Left ventricle myocardium inferior (tissue), 1 donor: ENCODE results near the gene STK32C. TPM values are rescaled to one million over a fixed set of nuclear protein-coding genes. Genes with fewer than 3 reads are reported as not detected.

Source experiments
- DNase-seq: peaks from one replicate; pipeline ENCODE4 v3.0.0-alpha.2; 2020
- H3K27ac ChIP-seq: fragments of 200-600 bp; replicated peaks from 2 replicates; pipeline ENCODE4 v1.8.0; 2021
- H3K27me3 ChIP-seq: fragments of 200-600 bp; 2 replicates; pipeline ENCODE4 v1.8.0; 2021; ENCODE audit warnings: low read depth
- H3K36me3 ChIP-seq: fragments of 200-600 bp; 2 replicates; pipeline ENCODE4 v1.8.0; 2021
- H3K4me1 ChIP-seq: fragments of 200-600 bp; 2 replicates; pipeline ENCODE4 v1.8.0; 2021
- H3K4me3 ChIP-seq: fragments of 200-600 bp; 2 replicates; pipeline ENCODE4 v1.8.0; 2021; ENCODE audit warnings: mild to moderate bottlenecking, moderate library complexity
- H3K9me3 ChIP-seq: fragments of 200-600 bp; replicated peaks from 2 replicates; pipeline ENCODE4 v1.8.0; 2021
- intact Hi-C: fragments of 100-400 bp; cut with micrococcal nuclease; formaldehyde crosslinking; loops from one replicate; pipeline ENCODE4 v1.11.0; 2022
- total RNA-seq: library from RNA; stranded (reverse); fragmentation: NEBNext Ultra II Directional; extraction: Animal tissue kit (Norgen Biotek cat#: 25700); gene quantifications from one replicate; pipeline ENCODE4 v1.2.1, GENCODE V29; 2021
- TF ChIP-seq, protein P1 (sequence below): fragments of 200-600 bp; IDR thresholded peaks from 2 replicates; pipeline ENCODE4 v1.8.0; 2021; ENCODE audit warnings: antibody characterized with exemption, mild to moderate bottlenecking, borderline replicate concordance
- donor health status: DM: no; HTN: yes; CAD: no; lungs with severe emphysema.

The STK32C gene
- total RNA-seq, 1 donor from 2014 or later = 4.4 TPM

DNA sequence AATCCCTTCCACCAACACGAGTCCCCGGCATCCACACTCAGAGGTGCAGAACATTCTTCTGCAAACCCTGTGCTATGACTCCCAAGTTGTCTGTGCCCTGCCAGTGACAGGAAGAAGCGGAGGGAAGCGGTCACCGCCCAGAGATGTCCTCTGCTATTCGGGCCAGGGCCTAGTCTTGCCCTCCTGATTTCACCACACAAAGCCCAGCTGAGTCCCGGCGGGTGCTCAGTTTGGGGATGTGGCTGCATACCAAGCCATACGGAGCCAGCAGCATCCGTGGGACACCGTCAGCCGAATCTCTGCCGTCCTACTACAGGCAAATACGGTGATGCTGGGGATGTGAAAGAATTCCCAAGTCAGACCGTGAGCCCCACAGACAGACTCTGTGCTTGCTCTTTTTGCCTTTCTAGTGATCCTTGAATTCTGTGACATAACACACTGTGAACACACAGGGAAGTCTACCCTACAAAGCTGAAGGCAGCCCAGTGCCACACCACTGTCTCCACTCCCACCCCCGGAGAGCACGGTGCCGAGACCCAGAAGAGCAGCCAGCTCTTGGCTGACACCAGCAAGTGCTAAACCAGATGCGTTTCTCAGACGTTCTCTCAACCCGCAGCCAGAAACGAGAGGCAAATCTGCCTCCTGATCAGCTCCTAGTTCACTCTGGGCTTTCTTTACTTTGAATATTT lies 2.0 kb downstream of the STK32C start:
- no peak overlapping the region for H3K27ac ChIP-seq
- no peaks in the 10 kb centered on the region for H3K36me3 ChIP-seq
- no peaks in the 10 kb centered on the region for H3K27me3 ChIP-seq
- DNase-seq = no peak
- peaks cover 22% of the 10 kb centered on the region for H3K4me1 ChIP-seq
- H3K9me3 ChIP-seq = no peaks in the 10 kb centered on the region
- no peak overlapping the region for H3K4me3 ChIP-seq
- intact Hi-C loops = no loop called here
- TF ChIP-seq, protein P1, sequence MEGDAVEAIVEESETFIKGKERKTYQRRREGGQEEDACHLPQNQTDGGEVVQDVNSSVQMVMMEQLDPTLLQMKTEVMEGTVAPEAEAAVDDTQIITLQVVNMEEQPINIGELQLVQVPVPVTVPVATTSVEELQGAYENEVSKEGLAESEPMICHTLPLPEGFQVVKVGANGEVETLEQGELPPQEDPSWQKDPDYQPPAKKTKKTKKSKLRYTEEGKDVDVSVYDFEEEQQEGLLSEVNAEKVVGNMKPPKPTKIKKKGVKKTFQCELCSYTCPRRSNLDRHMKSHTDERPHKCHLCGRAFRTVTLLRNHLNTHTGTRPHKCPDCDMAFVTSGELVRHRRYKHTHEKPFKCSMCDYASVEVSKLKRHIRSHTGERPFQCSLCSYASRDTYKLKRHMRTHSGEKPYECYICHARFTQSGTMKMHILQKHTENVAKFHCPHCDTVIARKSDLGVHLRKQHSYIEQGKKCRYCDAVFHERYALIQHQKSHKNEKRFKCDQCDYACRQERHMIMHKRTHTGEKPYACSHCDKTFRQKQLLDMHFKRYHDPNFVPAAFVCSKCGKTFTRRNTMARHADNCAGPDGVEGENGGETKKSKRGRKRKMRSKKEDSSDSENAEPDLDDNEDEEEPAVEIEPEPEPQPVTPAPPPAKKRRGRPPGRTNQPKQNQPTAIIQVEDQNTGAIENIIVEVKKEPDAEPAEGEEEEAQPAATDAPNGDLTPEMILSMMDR = no peak

DNA sequence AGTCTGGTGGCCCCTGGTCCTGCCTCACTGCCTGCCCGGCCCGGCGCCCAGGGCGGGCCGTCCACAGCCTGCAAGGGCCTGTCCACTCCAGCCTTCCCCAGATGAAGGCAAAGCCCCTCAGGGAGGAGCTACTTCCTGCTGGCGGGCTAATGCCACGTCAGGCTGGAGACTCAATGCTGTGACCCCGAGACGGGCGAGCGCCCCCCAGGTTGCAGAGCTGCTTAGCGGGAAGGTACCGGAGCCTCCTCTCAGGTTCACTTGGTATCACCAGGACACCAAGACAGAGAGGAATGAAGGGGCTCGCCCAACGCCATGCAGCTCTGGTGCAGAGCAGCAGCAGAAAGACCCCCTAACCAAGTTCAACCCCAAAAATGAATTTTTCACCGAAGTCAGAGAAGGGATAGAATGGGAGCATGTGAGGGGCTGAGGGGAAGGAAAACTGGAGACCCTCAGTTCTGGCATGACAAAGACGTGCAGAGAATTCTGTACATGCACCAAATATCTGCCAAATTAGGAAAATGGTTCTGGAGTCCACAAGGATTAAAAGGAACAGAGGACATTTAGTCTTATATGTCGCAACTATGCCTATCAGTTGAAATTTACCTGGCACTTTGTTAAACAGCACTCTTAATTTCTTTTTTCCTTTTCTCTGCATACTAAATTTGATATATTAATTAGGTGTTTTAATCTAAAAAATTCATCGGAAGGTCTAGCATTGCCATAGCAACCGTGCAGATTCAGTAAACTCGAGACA lies 2.8 kb downstream of the STK32C start:
- no peak for DNase-seq
- intact Hi-C loops = no loop called here
- TF ChIP-seq, protein P1 = no peak

DNA sequence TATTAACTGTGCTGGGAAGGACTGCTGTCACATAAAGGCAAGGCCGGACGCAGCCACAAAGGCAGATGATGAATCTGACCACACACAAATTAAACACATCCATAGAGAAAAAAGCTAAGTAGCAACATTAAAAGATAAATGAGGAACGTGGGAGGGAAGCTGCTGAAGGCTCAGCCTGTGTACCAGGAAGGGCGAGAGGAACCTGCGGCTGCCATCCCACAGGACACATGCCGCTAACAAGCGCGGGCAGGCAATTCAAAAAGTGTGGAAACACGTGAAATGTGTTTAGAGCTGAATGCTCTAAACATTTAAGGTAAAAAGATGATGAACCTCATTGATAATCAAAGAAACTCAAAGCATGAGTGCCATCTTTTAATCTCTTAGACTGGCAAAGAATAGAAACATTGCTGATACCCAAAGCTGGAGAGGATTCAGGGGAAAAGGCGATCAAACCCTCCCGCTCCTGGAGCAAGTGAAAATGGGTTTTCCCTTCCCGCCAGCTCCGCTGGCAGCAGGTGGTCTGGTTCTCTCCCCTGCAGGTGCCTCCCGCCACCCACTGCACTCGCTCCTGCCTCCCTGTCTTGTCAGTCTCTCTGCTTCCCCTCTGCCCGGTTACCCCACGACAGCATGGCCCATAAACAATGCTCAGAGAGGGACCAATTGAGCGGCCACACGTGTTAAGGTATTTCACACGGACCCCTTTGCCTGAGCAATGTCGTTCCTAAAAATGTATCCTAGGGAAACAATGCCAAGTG lies 4.2 kb downstream of the STK32C start:
- H3K27me3 ChIP-seq = no peaks in the 10 kb centered on the region
- H3K27ac ChIP-seq = no peak overlapping the region
- peaks cover 16% of the 10 kb centered on the region for H3K4me1 ChIP-seq
- no peak overlapping the region for H3K4me3 ChIP-seq
- TF ChIP-seq, protein P1 = no peak
- H3K9me3 ChIP-seq = no peaks in the 10 kb centered on the region
- H3K36me3 ChIP-seq = no peaks in the 10 kb centered on the region
- intact Hi-C loops = no loop called here
- no peak for DNase-seq

More for the DNA sequence above, 2.8 kb downstream of the STK32C start:
- no peak overlapping the region for H3K27ac ChIP-seq
- H3K36me3 ChIP-seq = no peaks in the 10 kb centered on the region
- H3K27me3 ChIP-seq = no peaks in the 10 kb centered on the region
- H3K9me3 ChIP-seq = no peaks in the 10 kb centered on the region
- H3K4me3 ChIP-seq = no peak overlapping the region
- peaks cover 22% of the 10 kb centered on the region for H3K4me1 ChIP-seq

DNA sequence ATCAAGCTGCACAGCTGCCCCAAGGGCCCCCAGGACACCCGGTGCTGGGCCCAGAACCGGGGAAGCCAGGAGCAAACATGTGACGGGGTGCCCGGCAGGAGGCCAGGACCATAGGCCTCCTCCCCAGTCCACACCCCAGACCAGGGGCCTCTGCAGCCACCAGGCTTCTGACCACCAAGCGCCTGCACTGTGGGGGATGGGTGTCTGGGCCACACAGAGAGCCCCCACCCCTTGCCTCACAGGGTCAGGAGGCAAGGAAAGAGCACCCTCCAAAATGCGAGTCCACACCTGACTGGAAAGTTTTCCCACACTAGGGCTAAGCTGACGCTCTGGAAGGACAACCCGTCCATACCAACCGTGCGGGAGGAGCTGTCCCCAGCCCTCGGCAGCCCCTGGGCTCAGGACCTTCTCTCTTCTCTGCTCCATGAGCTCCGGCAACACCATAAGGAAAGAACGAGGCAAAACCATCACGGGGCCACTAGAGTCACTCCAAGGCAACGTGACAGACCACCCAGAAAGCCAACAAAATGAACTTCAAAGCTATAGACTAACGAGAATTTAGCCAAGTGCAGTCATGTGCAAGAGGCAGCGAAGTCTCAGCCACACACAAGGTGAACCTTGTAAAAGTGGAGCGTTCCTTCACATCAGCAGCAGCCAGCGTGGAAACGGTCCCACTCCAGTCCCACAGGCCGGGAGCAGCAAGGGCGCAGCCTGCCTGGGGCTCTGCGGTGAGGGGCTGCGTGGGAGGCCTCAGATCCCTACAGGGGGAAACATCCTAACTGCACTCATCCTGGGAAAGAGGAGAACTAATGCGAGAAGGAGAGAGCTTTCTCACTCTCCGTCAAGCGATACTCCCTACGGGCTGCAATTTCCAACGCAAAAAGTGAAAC lies 5.1 kb downstream of the STK32C start:
- Histone ChIP-seq H3K27ac (no peak overlapping the region), H3K9me3 (no peaks in the 10 kb centered on the region), H3K4me3 (no peak overlapping the region), H3K36me3 (no peaks in the 10 kb centered on the region), H3K4me1 (peaks cover 11% of the 10 kb centered on the region), H3K27me3 (no peaks in the 10 kb centered on the region)
- TF ChIP-seq, protein P1 = no peak
- intact Hi-C loops = no loop called here
- DNase-seq = no peak
